ENCODE results near the gene MFSD11.
A peak's percentile ranks its signal among the peaks of the same experiment; 100 is the strongest.
"Not testable (repeated sequence)": the region's sequence is repeated elsewhere in the genome, so short reads cannot be mapped to it uniquely, and the experiment has no call there.

MFSD11 gene

DNA sequence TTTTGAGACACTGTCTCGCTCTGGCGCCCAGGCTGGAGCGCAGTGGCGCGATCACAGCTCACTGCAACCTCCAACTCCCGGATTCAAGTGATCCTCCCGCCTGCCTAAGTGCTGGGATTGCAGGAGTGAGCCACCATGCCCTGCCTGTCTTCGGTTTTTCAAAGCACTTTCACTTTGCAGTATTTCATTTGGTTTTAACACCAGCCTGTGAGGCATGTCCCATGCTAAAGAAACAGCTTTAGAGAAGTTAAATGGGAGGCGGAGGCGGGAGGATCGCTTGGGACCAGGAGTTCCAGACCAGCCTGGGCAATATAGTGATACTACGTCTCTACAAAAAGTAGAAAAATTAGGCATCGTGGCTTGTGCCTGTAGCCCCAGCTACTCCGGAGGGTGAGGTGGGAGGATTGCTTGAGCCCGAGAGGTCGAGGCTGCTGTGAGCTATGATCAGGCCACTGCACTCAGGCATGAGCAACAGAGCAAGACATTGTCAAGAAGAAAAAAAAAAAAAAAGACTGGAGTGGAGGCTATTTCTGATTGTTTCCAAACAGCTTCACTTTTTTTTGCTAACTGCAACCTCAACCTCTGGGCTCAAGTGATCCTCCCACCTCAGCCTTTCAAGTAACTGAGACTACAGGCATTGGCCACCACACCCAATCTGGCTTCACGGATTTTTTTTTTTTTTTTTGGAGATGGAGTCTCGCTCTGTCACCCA is 10.0 kb upstream of the MFSD11 start:
- DNase-seq, result no peak

DNA sequence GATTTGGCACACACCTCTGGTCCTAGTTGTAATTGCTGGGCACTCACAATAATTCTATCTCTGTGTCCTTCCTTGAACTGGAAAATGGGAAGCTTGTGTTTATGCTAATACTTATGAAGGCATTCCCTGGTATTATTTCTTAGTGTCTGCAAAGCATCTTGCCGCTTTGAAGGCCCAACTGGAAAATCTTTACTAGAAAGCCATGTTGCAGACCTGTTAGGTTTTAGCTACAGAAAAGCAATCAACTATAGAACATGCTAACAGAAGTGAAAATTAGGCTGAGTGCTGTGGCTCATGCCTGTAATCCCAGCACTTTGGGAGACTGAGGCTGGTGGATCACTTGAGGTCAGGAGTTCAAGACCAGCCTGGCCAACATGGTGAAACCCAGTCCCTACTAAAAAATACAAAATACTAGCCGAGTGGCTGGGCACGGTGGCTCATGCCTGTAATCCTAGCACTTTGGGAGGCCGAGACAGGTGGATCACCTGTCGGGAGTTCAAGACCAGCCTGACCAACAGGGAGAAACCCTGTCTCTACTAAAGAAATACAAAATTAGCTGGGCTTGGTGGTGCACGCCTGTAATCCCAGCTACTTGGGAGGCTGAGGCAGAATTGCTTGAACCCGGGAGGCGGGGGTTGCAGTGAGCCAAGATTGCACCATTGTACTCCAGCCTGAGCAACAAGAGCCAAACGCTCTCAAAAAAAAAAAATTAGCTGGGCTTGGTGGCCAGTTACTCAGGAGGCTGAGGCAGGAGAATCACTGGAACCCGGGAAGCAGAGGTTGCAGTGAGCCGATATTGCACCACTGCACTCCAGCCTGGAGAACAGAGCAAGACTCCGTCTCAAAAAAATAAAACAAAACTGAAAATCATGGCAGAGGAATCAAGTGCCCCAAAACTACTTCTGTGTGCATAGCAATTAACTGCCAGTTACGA is 5.9 kb upstream of the MFSD11 start:
- not testable (repeated sequence) for DNase-seq

DNA sequence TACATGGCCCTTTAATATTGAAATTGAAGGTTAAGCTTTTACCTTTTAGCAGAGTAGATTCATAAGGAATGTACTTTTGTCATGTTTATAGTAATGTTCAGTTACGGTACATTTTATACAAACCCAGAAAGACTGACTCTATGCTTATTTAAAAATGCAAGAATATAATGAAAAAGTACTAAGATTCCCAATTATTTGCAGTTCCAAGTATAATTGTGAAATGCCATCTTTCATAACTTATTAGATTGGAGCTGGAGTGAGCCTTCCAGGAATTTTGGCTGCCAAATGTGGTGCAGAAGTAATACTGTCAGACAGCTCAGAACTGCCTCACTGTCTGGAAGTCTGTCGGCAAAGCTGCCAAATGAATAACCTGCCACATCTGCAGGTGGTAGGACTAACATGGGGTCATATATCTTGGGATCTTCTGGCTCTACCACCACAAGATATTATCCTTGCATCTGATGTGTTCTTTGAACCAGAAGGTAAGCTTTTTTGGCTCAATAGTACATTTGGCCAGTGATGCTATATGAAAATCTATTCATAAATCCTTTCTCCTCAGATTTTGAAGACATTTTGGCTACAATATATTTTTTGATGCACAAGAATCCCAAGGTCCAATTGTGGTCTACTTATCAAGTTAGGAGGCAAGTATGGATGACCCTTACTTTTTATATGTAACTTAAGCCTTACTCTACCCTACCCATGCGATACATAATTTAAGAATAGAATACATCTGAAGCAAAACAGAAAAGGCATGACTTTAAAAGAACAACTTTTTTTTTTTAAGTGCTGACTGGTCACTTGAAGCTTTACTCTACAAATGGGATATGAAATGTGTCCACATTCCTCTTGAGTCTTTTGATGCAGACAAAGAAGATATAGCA is 4.9 kb upstream of the MFSD11 start:
- DNase-seq, result no peak

DNA sequence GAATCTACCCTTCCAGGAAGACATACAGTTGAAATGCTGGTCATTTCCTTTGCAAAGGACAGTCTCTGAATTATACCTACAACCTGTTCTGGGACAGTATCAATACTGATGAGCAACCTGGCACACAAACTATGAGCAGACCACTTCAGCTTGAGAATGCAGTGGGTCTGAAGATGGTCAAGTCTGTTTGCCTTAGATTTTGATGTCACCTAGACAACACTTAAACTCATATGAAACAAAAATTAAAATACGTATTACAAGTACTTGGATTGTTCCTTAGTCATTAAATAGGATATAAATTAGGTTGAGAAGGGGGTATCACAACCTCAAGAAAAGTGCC is 4.3 kb upstream of the MFSD11 start:
- no peak for DNase-seq

DNA sequence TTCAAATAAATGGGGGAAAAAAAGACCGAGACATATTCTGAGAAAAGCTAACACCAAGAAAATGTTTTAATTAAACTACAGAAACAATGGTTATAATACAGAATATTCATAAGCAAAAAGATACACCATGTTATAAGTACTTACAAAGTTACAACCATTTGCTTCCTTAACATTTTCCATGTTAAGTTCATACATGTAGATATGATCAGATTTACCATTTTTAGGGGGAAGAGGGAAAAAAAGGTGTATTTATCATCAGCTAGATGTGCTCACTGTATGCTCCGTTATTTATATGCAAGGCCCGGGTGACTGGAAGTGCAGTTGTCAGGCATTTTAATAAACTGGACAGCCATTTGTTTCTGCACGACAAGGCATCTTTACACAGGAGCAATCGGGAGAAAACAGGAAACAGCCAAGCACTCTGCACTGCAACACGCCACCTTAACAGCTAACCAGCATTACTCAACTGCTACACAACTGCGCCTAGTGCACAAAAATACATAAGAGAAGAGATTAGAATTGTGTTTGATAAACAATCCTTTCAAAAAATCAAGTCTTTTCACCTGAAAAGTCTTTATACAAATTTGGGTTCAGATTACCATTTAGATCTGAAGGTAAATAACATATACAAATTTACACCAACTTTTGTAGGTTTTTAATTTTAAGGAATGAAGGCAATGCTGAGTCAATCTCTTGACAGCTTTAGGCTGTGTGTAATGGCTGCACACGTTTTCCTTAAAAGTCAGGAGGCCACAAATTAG is 3.7 kb upstream of the MFSD11 start:
- no peak for DNase-seq

DNA sequence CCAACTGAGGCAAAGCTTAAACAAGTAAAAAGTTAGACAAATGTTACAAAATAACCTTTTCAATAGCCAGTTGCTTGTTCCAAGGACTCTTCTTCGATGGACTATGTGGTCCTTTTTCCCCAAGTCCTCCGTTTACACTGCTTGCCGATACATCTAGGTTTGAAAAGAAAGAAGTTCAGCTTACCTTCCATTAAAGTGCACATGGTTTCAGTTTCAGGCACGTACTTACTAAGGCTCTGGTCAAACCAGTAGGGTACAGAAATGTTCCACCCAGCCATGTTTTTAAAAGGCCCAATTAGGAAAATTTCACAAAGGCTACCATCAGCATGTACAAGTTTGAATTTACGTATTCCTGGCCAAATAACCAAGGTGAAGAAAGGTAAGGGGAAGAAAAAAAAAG is 2.9 kb upstream of the MFSD11 start:
- no peak for DNase-seq

DNA sequence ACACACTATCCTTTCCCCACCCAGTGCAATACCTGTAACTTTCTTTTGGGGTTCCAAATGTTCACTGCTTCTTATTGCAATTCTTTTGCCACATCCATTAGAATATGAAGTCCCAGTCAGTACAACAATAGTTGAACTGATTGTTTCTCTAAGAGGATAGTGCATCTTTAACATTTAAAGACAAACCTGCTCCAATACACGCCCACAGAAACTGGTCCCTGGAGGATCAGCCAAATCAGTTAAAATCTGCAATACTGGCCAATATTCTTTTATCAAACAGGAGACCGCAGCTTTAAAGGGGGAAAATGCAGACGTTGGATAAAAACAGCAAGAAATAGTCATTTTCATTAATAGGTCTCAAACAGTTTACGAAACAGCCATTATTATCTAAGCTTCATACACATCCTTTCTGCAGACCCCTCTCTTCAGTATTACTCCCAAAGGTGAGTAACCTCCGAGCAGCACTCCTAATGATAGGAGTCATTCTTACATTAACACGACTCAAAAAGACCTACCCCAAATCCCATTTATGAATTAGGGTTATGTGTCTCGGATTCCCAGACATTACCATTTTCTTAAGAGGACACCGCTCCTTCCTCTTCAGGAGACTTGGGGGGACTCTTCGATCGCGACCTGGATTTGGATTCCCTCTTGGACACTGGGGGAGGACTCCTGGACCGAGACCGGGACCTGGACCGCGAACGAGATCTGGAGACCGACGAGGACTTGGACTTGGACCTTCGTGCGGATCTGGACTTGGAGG is 2.2 kb upstream of the MFSD11 start:
- DNase-seq, result no peak

DNA sequence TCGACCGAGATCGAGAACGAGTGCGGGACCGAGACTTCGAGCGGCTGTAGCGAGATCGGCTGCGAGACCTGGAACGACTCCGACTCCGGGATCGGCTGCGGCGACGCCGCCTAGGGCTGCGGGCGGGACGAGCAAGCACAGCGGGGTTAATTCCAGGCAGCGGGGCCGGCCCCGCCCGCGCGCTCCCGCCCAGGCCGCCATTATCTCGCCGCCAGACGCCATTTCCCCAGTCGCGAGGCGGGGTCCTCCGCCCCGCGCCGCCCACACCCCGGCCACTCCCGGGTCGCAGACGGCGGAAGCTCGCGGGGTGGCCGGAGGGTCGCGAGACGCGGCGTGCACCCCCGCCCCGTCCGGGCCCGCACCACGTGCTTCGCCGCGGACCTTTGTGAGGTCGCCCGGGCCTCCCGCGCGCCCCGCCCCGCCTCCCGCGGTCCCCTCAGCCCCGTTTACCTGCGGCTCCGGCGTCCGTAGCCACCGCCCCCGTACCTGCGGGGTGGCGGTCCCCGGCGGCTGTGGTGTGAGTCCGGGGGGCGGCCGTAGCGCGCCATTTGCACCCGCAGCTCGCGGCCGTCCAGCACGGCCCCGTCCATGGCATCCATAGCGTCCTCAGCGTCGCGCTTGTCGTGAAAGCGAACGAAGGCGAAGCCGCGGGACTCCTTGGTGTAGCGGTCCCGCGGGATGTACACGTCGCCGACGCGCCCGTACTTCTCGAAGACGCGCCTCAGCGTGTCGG is 1.4 kb upstream of the MFSD11 start:
- DNase-seq, result peak; percentile 70 to 73

DNA sequence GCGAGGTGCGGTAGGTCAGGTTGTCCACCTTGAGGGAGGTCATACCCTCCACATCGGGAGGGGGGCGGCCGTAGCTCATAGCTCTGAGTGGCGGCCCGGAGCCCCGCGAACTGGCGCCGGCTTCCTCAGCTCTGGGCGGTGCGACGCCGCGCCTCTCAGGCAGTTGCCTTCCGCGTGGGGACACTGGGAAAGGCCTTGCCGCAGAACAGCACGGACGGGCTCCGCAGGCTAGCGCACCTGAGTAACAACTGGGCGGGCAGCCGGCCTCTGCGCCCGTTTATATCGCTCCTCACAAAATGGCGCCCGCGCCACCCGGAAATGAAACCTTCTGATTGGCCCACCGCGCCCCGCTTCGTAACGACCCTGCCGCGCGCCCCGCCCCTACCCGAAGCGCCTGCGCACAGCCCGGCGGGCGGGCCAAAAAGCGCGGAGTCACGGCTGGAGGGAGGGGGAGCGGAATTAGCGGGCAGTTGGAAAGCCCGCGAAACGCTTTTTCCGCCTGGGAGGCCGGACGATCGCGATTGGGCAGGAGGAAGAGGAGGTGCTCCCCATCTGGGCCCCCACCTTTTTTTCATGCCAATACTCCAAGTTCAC is 740 bp upstream of the MFSD11 start, which contains the start of gene SRSF2:
Gene SRSF2, minus strand, starts transcription at position 250 of the 594 bp plus-strand sequence. Its CDS starts 171 bp downstream, at position 79.
- peak; percentile 97 to 98 for DNase-seq

DNA sequence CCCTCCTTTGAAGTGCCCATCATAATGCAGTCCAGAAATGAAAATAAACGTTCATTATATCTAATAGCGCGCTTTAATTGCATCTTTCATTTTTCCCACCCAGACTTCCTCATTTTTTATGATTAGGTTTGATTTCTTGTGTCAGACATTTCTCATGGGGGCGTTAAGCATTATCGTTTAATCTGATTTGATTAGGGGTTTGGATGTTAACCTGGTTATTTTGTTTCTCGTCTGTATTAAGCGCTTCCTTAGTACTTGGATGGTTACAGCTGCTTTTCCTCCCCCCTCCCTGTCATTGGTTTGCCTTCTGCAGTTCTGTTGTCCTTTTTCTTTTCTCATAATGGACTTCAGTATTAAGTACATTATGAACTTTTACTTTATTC is 540 bp downstream of the MFSD11 start:
- no peak for DNase-seq

DNA sequence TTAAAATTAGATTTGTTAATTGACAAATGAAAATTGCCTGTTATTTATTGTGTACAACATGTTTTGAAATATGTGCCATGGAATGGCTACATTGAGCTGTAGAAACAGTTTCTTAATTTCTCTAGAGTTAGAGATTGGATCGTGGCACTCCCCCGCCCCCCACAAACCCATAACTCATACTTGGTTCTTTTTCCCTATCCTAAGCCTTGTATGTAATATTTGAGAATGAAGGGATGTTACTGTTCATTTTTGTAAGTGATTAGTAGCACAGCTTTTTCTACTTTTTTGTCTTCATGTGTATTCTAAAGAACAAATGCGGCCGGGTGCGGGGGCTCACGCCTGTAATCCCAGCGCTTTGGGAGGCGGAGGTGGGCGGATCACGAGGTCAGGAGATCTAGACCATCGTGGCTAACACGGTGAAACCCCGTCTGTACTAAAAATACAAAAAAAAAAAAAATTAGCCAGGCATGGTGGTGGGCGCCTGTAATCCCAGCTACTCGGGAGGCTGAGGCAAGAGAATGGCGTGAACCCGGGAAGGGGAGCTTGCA is 1.7 kb downstream of the MFSD11 start:
- DNase-seq, result not testable (repeated sequence)

DNA sequence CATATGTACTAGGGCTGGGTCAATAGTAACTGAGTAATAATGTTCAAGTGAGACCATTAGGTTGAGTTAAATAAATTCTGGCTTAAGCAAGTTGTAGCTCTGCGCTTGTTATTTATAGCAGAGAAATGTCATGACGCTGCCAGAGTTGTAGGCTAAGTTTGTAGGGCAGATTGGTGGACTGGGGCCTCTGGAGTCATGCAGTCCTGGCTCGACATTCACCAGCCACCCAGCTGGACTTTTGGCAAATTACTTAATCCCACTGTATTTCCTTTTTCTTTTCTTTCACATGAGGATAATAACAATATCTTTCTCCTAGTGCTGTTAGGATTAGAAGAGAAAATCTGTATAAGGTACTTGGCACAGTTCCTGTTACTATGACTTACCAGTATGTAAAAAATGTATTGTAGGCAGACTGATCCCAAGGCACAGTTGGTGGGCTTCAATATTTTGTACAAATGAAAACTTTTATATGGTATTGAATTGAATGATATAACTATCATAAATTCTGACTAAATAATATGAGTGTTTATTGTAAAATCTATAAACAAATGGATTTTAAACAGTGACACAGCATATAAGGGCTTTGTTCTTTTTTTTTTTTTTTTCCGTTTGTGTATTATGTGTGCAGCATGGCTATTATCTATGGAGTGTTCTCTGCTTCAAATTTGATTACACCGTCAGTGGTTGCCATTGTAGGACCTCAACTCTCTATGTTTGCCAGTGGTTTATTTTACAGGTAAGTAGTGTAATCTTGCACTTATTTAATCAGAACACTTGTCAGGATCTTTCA is 2.6 kb downstream of the MFSD11 start:
- DNase-seq, result no peak

DNA sequence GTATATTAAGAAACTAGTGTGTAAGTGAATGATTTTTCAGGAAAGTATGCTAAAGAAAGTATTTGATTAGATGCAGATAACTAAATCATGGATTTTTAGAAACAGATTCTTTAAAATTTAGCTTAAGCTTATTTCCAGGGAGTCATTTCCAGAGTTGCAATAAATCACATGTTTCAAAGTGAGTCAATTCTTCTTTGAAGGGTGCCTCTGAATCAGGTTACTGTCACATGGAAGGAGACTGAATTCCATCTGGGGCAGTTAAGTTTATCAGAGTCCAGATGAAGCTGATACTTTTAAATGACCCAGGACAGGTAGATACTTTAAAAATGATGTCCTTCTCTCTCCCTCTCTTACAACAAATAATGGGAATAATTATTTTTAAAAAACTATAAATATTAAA is 5.0 kb downstream of the MFSD11 start:
- DNase-seq, result no peak

DNA sequence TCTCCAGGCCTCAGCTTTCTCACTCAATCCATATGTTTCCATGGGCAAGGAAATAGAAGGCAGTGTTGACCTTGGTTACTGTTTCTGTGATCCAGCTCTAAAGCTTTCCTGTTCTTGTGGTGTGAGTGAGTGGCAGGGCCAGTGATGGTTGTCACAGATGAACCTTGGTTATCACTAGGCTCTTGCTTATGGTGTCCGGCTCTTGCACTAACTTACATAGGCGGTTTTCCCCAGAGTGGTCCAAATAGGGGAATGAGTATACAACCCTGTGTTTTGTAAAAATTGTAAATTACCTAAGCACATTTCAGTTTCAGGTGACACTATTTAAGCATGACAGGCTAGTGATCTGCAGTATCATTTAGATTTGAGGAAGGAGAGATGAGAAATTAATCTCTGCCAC is 6.8 kb downstream of the MFSD11 start:
- no peak for DNase-seq

DNA sequence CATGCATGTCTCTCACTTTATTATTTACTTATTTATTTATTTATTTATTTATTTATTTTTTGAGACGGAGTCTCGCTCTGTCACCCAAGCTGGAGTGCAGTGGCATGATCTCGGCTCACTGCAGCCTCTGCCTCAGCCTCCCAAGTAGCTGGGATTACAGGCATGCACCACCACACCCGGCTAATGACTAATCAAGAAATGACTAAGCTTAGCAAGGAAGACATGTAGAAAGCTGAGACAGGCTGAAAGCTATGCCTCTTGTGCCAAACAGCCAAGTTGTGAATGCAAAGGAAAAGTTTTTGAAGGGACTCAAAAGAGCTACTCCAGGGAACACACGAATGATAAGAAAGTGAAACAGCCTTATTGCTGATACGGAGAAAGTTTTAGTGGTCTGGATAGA is 7.9 kb downstream of the MFSD11 start:
- DNase-seq, result not testable (repeated sequence)

DNA sequence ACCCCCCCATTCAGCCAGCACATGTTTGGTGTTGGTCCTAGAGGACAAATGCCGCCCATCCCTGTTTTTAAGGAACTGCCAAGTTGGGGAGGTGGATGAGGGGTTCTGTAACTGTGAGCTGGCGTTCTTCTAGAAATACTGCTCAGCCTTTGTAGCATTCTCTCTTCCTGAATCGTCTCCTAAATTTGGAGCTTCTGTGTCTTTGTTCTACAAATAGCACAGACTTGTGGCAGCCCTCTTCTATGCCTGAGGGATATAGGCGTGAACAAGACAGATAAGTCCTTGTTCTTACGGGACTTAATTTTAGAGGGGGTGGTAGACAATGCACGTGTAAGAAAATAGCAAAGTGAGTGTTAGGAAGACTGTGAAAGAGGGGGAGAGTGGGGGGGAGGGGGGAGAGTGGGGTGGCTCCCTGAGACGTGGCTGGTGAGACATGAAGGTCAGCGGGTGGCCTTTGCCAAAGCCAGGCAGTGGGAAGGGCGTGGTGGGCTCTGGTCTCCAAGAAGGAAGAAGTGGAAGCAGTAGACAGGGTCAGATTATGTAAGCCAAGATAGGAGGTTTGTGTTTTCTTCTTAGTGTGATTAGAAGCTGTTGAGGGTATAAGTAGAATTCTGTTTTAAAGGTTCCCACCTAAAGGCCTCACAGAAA is 9.9 kb downstream of the MFSD11 start:
- no peak for DNase-seq

DNA sequence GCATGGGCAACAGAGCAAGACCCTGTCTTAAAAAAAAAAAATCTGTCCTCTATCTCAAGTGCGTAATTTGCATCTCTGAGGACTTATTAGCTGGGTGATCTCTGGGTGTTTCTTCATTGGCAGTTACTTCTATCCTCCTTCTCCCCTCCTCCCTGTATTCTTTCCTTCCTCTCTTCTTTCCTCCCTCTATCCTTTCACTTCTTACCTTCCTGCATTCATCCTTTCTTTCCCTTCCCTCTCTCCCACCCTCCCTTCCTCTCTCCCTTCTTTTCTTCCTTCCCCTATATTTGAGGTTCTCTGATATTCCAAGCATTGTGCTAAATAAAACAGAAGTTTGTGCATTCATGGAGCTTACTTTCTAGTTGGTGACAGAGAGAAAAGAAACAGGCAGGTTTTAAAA is 10.7 kb downstream of the MFSD11 start:
- DNase-seq, result no peak

DNA sequence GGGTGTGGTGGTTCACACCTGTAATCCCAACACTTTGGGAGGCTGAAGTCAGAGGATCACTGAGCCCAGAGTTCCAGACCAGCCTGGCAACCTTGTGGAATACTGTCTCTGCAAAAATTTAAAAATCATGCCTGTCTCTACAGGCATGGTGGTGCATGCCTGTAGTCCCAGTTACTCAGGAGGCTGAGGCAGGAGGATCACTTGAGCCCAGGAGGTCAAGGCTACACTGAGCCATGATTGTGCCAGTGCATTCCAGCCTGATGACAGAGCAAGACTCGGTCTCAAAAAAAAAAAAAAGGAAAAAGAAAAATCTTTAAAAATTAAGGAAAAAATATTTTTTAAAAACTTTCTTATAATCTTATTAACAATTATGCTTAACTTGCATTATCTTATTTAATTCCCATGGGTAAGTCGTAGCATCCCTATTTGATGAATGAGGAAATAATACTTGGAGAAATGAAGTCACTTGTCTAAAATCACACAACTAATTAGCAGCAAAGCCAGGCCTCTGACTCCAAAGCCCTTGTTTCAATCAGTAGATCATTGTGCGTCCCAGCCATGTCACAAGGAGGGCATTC is 13.6 kb downstream of the MFSD11 start:
- no peak for DNase-seq
